ENCODE results near the gene DYNLT1.

- TF ChIP-seq, protein P1, sequence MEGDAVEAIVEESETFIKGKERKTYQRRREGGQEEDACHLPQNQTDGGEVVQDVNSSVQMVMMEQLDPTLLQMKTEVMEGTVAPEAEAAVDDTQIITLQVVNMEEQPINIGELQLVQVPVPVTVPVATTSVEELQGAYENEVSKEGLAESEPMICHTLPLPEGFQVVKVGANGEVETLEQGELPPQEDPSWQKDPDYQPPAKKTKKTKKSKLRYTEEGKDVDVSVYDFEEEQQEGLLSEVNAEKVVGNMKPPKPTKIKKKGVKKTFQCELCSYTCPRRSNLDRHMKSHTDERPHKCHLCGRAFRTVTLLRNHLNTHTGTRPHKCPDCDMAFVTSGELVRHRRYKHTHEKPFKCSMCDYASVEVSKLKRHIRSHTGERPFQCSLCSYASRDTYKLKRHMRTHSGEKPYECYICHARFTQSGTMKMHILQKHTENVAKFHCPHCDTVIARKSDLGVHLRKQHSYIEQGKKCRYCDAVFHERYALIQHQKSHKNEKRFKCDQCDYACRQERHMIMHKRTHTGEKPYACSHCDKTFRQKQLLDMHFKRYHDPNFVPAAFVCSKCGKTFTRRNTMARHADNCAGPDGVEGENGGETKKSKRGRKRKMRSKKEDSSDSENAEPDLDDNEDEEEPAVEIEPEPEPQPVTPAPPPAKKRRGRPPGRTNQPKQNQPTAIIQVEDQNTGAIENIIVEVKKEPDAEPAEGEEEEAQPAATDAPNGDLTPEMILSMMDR (IDR thresholded peaks at IDR 0.05): no peak
- no peak for TF ChIP-seq POLR2A (IDR thresholded peaks at IDR 0.05)
Observed at GRCh38 chr6:158635427-158636073, 9.0 kb downstream of the DYNLT1 start.

Measured in ovary (tissue), 3 donors.